GM21619 (cell line): Measurements from ENCODE around the gene C5orf34.
"Not testable (repeated sequence)": the region's sequence is repeated elsewhere in the genome, so short reads cannot be mapped to it uniquely, and the experiment has no call there.

Experiments used
- ATAC-seq: cut with Tn5 transposase; IDR thresholded peaks from one replicate; pipeline ENCODE4 v1.9.1; 2021; ENCODE audit not compliant: unreplicated experiment

The C5orf34 gene

GRCh38 chr5:43514816-43515677, at the start of gene C5orf34:
Gene C5orf34, minus strand, starts transcription at chr5:43515148. Its CDS starts 5,809 bp downstream, at chr5:43509339.
- peak; percentile 98 for ATAC-seq

GRCh38 chr5:43564289-43564850, 49.4 kb upstream of the C5orf34 start:
- no peak for ATAC-seq

GRCh38 chr5:43563321-43563720, 48.4 kb upstream of the C5orf34 start:
- ATAC-seq: no peak

GRCh38 chr5:43561356-43561755, 46.4 kb upstream of the C5orf34 start:
- no peak for ATAC-seq

- no peak for ATAC-seq
Observed at GRCh38 chr5:43560128-43560527, 45.2 kb upstream of the C5orf34 start.

- peak; percentile 73 for ATAC-seq
Observed at GRCh38 chr5:43556857-43557542, 42.1 kb upstream of the C5orf34 start, which contains the start of gene PAIP1. Gene PAIP1, minus strand, starts transcription at chr5:43557077. Its CDS starts 231 bp downstream, at chr5:43556846.

GRCh38 chr5:43556607-43556856, 41.6 kb upstream of the C5orf34 start:
- ATAC-seq: peak; percentile 88

- ATAC-seq: peak; percentile 17
Observed at GRCh38 chr5:43555895-43556606, 41.1 kb upstream of the C5orf34 start.

- ATAC-seq: no peak
Observed at GRCh38 chr5:43554497-43554896, 39.5 kb upstream of the C5orf34 start.

GRCh38 chr5:43553381-43553780, 38.4 kb upstream of the C5orf34 start:
- ATAC-seq: no peak

GRCh38 chr5:43551731-43552130, 36.8 kb upstream of the C5orf34 start:
- ATAC-seq: no peak

GRCh38 chr5:43549272-43549671, 34.3 kb upstream of the C5orf34 start:
- ATAC-seq: not testable (repeated sequence)

- no peak for ATAC-seq
Observed at GRCh38 chr5:43548358-43548757, 33.4 kb upstream of the C5orf34 start.

- no peak for ATAC-seq
Observed at GRCh38 chr5:43547532-43547931, 32.6 kb upstream of the C5orf34 start.

GRCh38 chr5:43543434-43543833, 28.5 kb upstream of the C5orf34 start:
- ATAC-seq: no peak

GRCh38 chr5:43540746-43541145, 25.8 kb upstream of the C5orf34 start:
- ATAC-seq: no peak

GRCh38 chr5:43536972-43537371, 22.0 kb upstream of the C5orf34 start:
- no peak for ATAC-seq

- no peak for ATAC-seq
Observed at GRCh38 chr5:43533646-43534045, 18.7 kb upstream of the C5orf34 start.

GRCh38 chr5:43530648-43531047, 15.7 kb upstream of the C5orf34 start:
- no peak for ATAC-seq

- ATAC-seq: no peak
Observed at GRCh38 chr5:43523662-43524072, 8.7 kb upstream of the C5orf34 start.

GRCh38 chr5:43520615-43521014, 5.7 kb upstream of the C5orf34 start:
- no peak for ATAC-seq
